Measurements from ENCODE around the gene R3HCC1L. TPM values are rescaled to one million over a fixed set of nuclear protein-coding genes. Genes with fewer than 3 reads are reported as not detected.

The R3HCC1L gene
- total and polyA plus RNA-seq, 9 of the 15 experiments (the other 6 are each of a cell fraction or from before 2014, with no cell fraction given) = 9.1 to 17.8 (median 12.6) TPM

- Histone ChIP-seq H2AFZ (ENCODE audit: low read depth, low read length) (no peak overlapping the region), H3K79me2 (ENCODE audit: control insufficient read depth, insufficient read depth, low read length) (no peaks in the 10 kb centered on the region), H3K9me1 (ENCODE audit: control insufficient read depth, insufficient read depth, low read length) (no peaks in the 10 kb centered on the region), H3K9me3 (replicated peaks; ENCODE audit: control insufficient read depth, insufficient read depth, low read depth, low read length) (no peaks in the 10 kb centered on the region), H3K4me3 (no peak overlapping the region), H3K27ac (ENCODE audit: extremely low read depth, low read depth, low read length) (no peak overlapping the region), H3K4me2 (ENCODE audit: insufficient read depth, low read length) (no peak overlapping the region), H3K36me3 (ENCODE audit: control insufficient read depth, insufficient read depth, low read length) (no peaks in the 10 kb centered on the region), H3K4me1 (replicated peaks in 1 of 2; ENCODE audit: control insufficient read depth in 2 of 2, insufficient read depth in 2 of 2, low read length in 2 of 2) (no peaks in the 10 kb centered on the region), H3K27me3 (ENCODE audit: control insufficient read depth in 2 of 2, insufficient read depth in 2 of 2, low read length in 2 of 2) (peaks cover 2 to 7% of the 10 kb centered on the region in 2 experiments; a peak in 2 of 5 replicates), H4K20me1 (replicated peaks; ENCODE audit: control insufficient read depth, insufficient read depth, low read length) (no peaks in the 10 kb centered on the region), H3K9ac (ENCODE audit: insufficient read depth in 1 of 2, low read depth in 2 of 2, low read length in 2 of 2) (no peak overlapping the region)
- CTCF ChIA-PET (ENCODE audit: low intra/inter-chr PET ratio) = no interaction called here
- in situ Hi-C loops (cut with MboI) = no loop called here
- DNase-seq (ENCODE audit: extremely low read depth in 1 of 4, low spot score in 3 of 4) = no peak
- WGBS (ENCODE audit: insufficient coverage, low coverage, missing lambda C conversion rate) = 0% methylated on average over 4 of the region's 4 CpGs
- intact Hi-C loops (cut with micrococcal nuclease) = no loop called here
- POLR2A ChIA-PET = no interaction called here
- TF ChIP-seq NFE2 (IDR thresholded peaks at IDR 0.05; ENCODE audit: low read depth) (no peak), ESRRA (IDR thresholded peaks at IDR 0.05; ENCODE audit: borderline replicate concordance, low read depth) (no peak), PHF20 (IDR thresholded peaks at IDR 0.05; ENCODE audit: partially characterized antibody) (no peak), CHD1 (IDR thresholded peaks at IDR 0.05; ENCODE audit: low read length) (no peak), ZNF347 (CRISPR knock-in tag; IDR thresholded peaks at IDR 0.05; ENCODE audit: low read depth) (no peak), ZNF124 (CRISPR knock-in tag; IDR thresholded peaks at IDR 0.05) (no peak), RBM14 (IDR thresholded peaks at IDR 0.05; ENCODE audit: borderline replicate concordance, insufficient read depth, low read depth, low read length) (no peak), ZNF655 (CRISPR knock-in tag; IDR thresholded peaks at IDR 0.05) (no peak), TFAM (CRISPR knock-in tag; conservative IDR thresholded peaks at IDR 0.05) (no peak), ZZZ3 (IDR thresholded peaks at IDR 0.05) (no peak), HDAC8 (tag; IDR thresholded peaks at IDR 0.05) (no peak), ZNF57 (CRISPR knock-in tag; IDR thresholded peaks at IDR 0.05) (no peak)
- BruUV-seq (replicated peaks) = no TSS peak
- no peak for ATAC-seq
- no peak for FAIRE-seq
Observed at GRCh38 chr10:98119891-98120290, 14.6 kb upstream of the R3HCC1L start.
